T1000 (cell line): ENCODE data around the gene BCL2L2.
"Not testable (repeated sequence)": the region's sequence is repeated elsewhere in the genome, so short reads cannot be mapped to it uniquely, and the experiment has no call there.

Experiments used
- DNase-seq: peaks from one replicate; lab custom pipeline; 2025; ENCODE audit warnings: mixed read lengths; lab: John Stamatoyannopoulos, UW

The BCL2L2 gene

GRCh38 chr14:23306412-23307145 lies at the start of gene BCL2L2:
TSS of gene BCL2L2 (plus strand) at chr14:23306833. CDS start at chr14:23307768, 935 bp downstream.
- peak; percentile 72 for DNase-seq

- DNase-seq: no peak
Measured at GRCh38 chr14:23258256-23258655, 48.4 kb upstream of the BCL2L2 start.

- no peak for DNase-seq
Measured at GRCh38 chr14:23259426-23259825, 47.2 kb upstream of the BCL2L2 start.

GRCh38 chr14:23260849-23261248 lies 45.8 kb upstream of the BCL2L2 start:
- not testable (repeated sequence) for DNase-seq

- no peak for DNase-seq
Measured at GRCh38 chr14:23269193-23269592, 37.4 kb upstream of the BCL2L2 start.

GRCh38 chr14:23275412-23275811 lies 31.2 kb upstream of the BCL2L2 start:
- no peak for DNase-seq

GRCh38 chr14:23277189-23277588 lies 29.4 kb upstream of the BCL2L2 start:
- DNase-seq: no peak

GRCh38 chr14:23277928-23278327 lies 28.7 kb upstream of the BCL2L2 start:
- DNase-seq: not testable (repeated sequence)

GRCh38 chr14:23281247-23281646 lies 25.4 kb upstream of the BCL2L2 start:
- DNase-seq: no peak

GRCh38 chr14:23284654-23285529 lies 21.7 kb upstream of the BCL2L2 start:
- DNase-seq: no peak

GRCh38 chr14:23285530-23286019 lies 21.1 kb upstream of the BCL2L2 start:
- no peak for DNase-seq

- DNase-seq: peak; percentile 98
Measured at GRCh38 chr14:23286020-23286901, 20.4 kb upstream of the BCL2L2 start, which contains the start of gene HOMEZ. TSS of gene HOMEZ (minus strand) at chr14:23286132. CDS start at chr14:23285952, 180 bp downstream.

- no peak for DNase-seq
Measured at GRCh38 chr14:23286902-23287479, 19.6 kb upstream of the BCL2L2 start.

- DNase-seq: no peak
Measured at GRCh38 chr14:23294734-23295561, 11.7 kb upstream of the BCL2L2 start.

- DNase-seq: no peak
Measured at GRCh38 chr14:23296012-23296777, 10.4 kb upstream of the BCL2L2 start.

- no peak for DNase-seq
Measured at GRCh38 chr14:23297096-23297495, 9.5 kb upstream of the BCL2L2 start.

GRCh38 chr14:23297611-23298277 lies 8.9 kb upstream of the BCL2L2 start:
- no peak for DNase-seq

GRCh38 chr14:23299211-23299957 lies 7.2 kb upstream of the BCL2L2 start:
- no peak for DNase-seq
